CD4-positive, alpha-beta T cell treated with Interleukin-2 at 100 ng/mL for 4 hours (primary cell): ENCODE results near the gene TRANK1.
"Not testable (repeated sequence)": the region's sequence is repeated elsewhere in the genome, so short reads cannot be mapped to it uniquely, and the experiment has no call there.

Experiments used
- DNase-seq: peaks from one replicate; pipeline ENCODE4 v3.0.0-alpha.2; 2020; ENCODE audit warnings: low spot score

TRANK1 gene

GRCh38 chr3:36892457-36893136 lies 52.3 kb downstream of the TRANK1 start:
- no peak for DNase-seq

- no peak for DNase-seq
Observed at GRCh38 chr3:36891701-36892160, 53.1 kb downstream of the TRANK1 start.

GRCh38 chr3:36891097-36891496 lies 53.8 kb downstream of the TRANK1 start:
- not testable (repeated sequence) for DNase-seq

GRCh38 chr3:36890261-36890660 lies 54.6 kb downstream of the TRANK1 start:
- DNase-seq: no peak

- no peak for DNase-seq
Observed at GRCh38 chr3:36881735-36882134, 63.1 kb downstream of the TRANK1 start.

GRCh38 chr3:36879842-36880241 lies 65.0 kb downstream of the TRANK1 start:
- DNase-seq: not testable (repeated sequence)

- DNase-seq: no peak
Observed at GRCh38 chr3:36877930-36878685, 66.7 kb downstream of the TRANK1 start.

- peak; percentile 77 for DNase-seq
Observed at GRCh38 chr3:36876181-36876936, 68.5 kb downstream of the TRANK1 start.

- no peak for DNase-seq
Observed at GRCh38 chr3:36875397-36875796, 69.5 kb downstream of the TRANK1 start.

- DNase-seq: no peak
Observed at GRCh38 chr3:36874424-36874823, 70.4 kb downstream of the TRANK1 start.

- DNase-seq: no peak
Observed at GRCh38 chr3:36871379-36872126, 73.3 kb downstream of the TRANK1 start.

GRCh38 chr3:36868614-36869436 lies 76.0 kb downstream of the TRANK1 start:
- peak; percentile 67 for DNase-seq

- DNase-seq: no peak
Observed at GRCh38 chr3:36867810-36868209, 77.0 kb downstream of the TRANK1 start.

GRCh38 chr3:36866368-36866767 lies 78.5 kb downstream of the TRANK1 start:
- no peak for DNase-seq

GRCh38 chr3:36864180-36865053 lies 80.4 kb downstream of the TRANK1 start:
- DNase-seq: no peak

- no peak for DNase-seq
Observed at GRCh38 chr3:36862076-36862755, 82.6 kb downstream of the TRANK1 start.

GRCh38 chr3:36859494-36859893 lies 85.4 kb downstream of the TRANK1 start:
- DNase-seq: no peak

GRCh38 chr3:36852071-36852470 lies 92.8 kb downstream of the TRANK1 start:
- DNase-seq: no peak

- no peak for DNase-seq
Observed at GRCh38 chr3:36850743-36851142, 94.1 kb downstream of the TRANK1 start.

- DNase-seq: no peak
Observed at GRCh38 chr3:36846406-36846805, 98.4 kb downstream of the TRANK1 start.
